Karpas-422 (cell line): ENCODE data around the gene RABL3. TPM values are rescaled to one million over a fixed set of nuclear protein-coding genes. Genes with fewer than 3 reads are reported as not detected.

Source experiments
- DNase-seq: peaks from one replicate; pipeline ENCODE4 v3.0.0-alpha.2; 2015
- H2AFZ ChIP-seq: fragments of 200-600 bp; sonication (generic); 2 replicates; pipeline ENCODE4 v1.6.1; 2014; ENCODE audit warnings: antibody characterized with exemption, low read length, mixed read lengths
- H3K27ac ChIP-seq: fragments of 200-600 bp; sonication (generic); 2 replicates; pipeline ENCODE4 v1.5.1; 2014; ENCODE audit warnings: mild to moderate bottlenecking, low read length, moderate library complexity
- H3K27me3 ChIP-seq: fragments of 200-600 bp; sonication (generic); 2 replicates; pipeline ENCODE4 v1.6.1; 2014; ENCODE audit warnings: low read length, mixed read lengths
- H3K36me3 ChIP-seq: fragments of 200-600 bp; sonication (generic); 2 replicates; pipeline ENCODE4 v1.6.1; 2014; ENCODE audit warnings: low read length, mixed read lengths; ENCODE audit not compliant: insufficient read depth
- H3K4me1 ChIP-seq: fragments of 200-600 bp; sonication (generic); 2 replicates; pipeline ENCODE4 v1.6.1; 2014; ENCODE audit warnings: mild to moderate bottlenecking, low read length, mixed read lengths
- H3K4me2 ChIP-seq: fragments of 200-600 bp; sonication (generic); 2 replicates; pipeline ENCODE4 v1.6.1; 2014; ENCODE audit warnings: low read length, low read depth, mild to moderate bottlenecking; ENCODE audit not compliant: poor library complexity, severe bottlenecking
- H3K4me3 ChIP-seq: fragments of 200-600 bp; sonication (generic); 2 replicates; pipeline ENCODE4 v1.5.1; 2014; ENCODE audit warnings: mild to moderate bottlenecking, antibody characterized with exemption, low read length, mixed read lengths
- H3K79me2 ChIP-seq: fragments of 200-600 bp; sonication (generic); 2 replicates; pipeline ENCODE4 v1.6.1; 2014; ENCODE audit warnings: mild to moderate bottlenecking, low read length, mixed read lengths
- H3K9ac ChIP-seq: fragments of 200-600 bp; sonication (generic); 2 replicates; pipeline ENCODE4 v1.6.0; 2014; ENCODE audit warnings: low read length
- H3K9me2 ChIP-seq: fragments of 200-600 bp; sonication (generic), shearing (Covaris generic); replicated peaks from 2 replicates; pipeline ENCODE4 v1.6.0; 2014; ENCODE audit warnings: mild to moderate bottlenecking, low read length, moderate library complexity; ENCODE audit not compliant: insufficient read depth
- H3K9me3 ChIP-seq: fragments of 300-700, 200-600 bp; sonication (generic); 2 replicates; pipeline ENCODE4 v1.6.1; 2014; ENCODE audit warnings: low read length, mixed read lengths
- H4K20me1 ChIP-seq: fragments of 200-600 bp; sonication (generic); 2 replicates; pipeline ENCODE4 v1.6.1; 2014; ENCODE audit warnings: mild to moderate bottlenecking, antibody characterized with exemption, low read length, low read depth; ENCODE audit not compliant: insufficient read depth
- total RNA-seq: library from RNA; depleted of rRNA; stranded (reverse); fragments of >200 nt; shearing (Covaris generic); gene quantifications from 2 replicates; pipeline ENCODE4 v1.2.3, GENCODE V29; 2014; ENCODE audit warnings: low replicate concordance

The RABL3 gene
- total RNA-seq, 1 experiment from 2014 or later: 15.2 TPM

GRCh38 chr3:120772081-120772480 is 29.8 kb upstream of the RABL3 start:
- peaks cover 29% of the 10 kb centered on the region; the same call in 1 of the 2 replicates for H3K36me3 ChIP-seq
- no peak overlapping the region for H3K4me3 ChIP-seq
- no peak overlapping the region for H3K27ac ChIP-seq
- H3K9me2 ChIP-seq: no peaks in the 10 kb centered on the region
- peaks cover 10% of the 10 kb centered on the region for H3K4me1 ChIP-seq
- no peak for DNase-seq
- H3K4me2 ChIP-seq: no peak overlapping the region
- no peaks in the 10 kb centered on the region for H3K27me3 ChIP-seq
- peaks cover 75% of the 10 kb centered on the region for H3K79me2 ChIP-seq
- H3K9ac ChIP-seq: no peak overlapping the region
- no peaks in the 10 kb centered on the region for H4K20me1 ChIP-seq
- no peaks in the 10 kb centered on the region for H3K9me3 ChIP-seq
- no peak overlapping the region for H2AFZ ChIP-seq

DNA sequence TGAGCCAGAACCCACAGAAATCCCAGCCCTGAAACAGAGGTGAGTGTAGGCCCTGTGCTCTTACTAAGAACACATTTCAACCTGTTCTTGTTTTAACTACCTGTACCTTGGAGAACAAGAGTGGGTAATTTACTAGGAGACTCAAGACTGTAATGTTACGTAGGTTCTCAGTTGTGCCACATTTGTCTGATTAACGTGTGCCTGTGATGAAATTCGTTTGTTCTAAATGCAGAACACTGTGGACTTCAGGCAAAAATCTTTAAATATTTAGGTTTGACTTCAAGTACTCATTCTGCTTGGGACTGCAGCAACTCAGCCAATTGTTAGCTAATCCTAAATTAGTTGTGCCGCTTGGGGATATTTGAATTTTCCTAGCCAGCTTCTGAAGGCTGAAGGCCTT is 28.6 kb upstream of the RABL3 start:
- H3K9me3 ChIP-seq: no peaks in the 10 kb centered on the region
- peaks cover 29% of the 10 kb centered on the region; the same call in 1 of the 2 replicates for H3K36me3 ChIP-seq
- no peak overlapping the region for H3K4me2 ChIP-seq
- H2AFZ ChIP-seq: no peak overlapping the region
- no peaks in the 10 kb centered on the region for H4K20me1 ChIP-seq
- H3K9ac ChIP-seq: no peak overlapping the region
- H3K9me2 ChIP-seq: no peaks in the 10 kb centered on the region
- H3K27me3 ChIP-seq: no peaks in the 10 kb centered on the region
- DNase-seq: no peak
- H3K79me2 ChIP-seq: peaks cover 86% of the 10 kb centered on the region
- H3K4me1 ChIP-seq: peaks cover 19% of the 10 kb centered on the region
- H3K27ac ChIP-seq: no peak overlapping the region
- H3K4me3 ChIP-seq: no peak overlapping the region

DNA sequence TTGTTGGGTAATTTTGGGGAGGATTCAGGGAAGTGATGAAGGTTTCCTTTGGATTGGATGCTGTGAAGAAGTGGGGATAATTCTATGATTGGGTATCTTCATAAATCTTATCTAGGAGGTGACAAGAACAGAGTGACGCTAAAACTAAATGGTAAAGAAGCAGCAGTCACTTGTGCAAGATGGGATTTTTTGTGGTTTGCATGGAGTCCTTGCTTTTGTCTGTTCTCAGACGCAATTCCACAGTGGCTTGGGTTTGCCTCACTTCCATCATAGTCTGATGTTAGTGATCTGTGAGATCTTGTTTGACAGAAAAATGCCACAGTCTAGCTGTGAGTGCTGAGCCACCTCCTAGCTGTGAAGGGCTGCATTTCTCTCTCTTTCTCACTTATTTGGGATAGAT is 27.1 kb upstream of the RABL3 start:
- no peaks in the 10 kb centered on the region for H4K20me1 ChIP-seq
- no peaks in the 10 kb centered on the region for H3K9me3 ChIP-seq
- H3K79me2 ChIP-seq: peaks cover 95% of the 10 kb centered on the region
- no peak overlapping the region for H3K27ac ChIP-seq
- H2AFZ ChIP-seq: no peak overlapping the region
- peaks cover 34% of the 10 kb centered on the region for H3K4me1 ChIP-seq
- peaks cover 29% of the 10 kb centered on the region; the same call in 1 of the 2 replicates for H3K36me3 ChIP-seq
- H3K27me3 ChIP-seq: no peaks in the 10 kb centered on the region
- no peak for DNase-seq
- no peak overlapping the region for H3K4me3 ChIP-seq
- no peak overlapping the region for H3K4me2 ChIP-seq
- no peak overlapping the region for H3K9ac ChIP-seq
- no peaks in the 10 kb centered on the region for H3K9me2 ChIP-seq

DNA sequence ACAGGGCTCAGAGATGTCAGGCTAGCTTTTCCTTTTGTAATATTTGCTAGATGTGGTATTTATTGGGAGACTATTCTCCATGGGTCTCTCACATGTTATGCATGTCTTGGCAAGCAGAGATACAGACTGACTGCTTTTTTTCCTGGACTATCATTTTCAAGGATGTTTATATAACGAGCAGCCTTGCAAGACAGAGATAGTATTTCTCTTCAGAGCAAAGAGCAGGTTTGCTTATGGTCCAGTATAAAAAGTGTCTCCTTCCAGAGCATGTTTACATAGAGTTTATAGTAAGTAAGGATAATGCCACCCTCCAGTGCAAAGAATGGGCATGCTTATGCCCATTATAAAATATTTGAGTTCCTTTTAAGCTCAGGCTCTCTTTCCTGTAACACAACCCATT is 24.8 kb upstream of the RABL3 start:
- H3K27ac ChIP-seq: no peak overlapping the region
- peaks cover 57% of the 10 kb centered on the region for H3K4me1 ChIP-seq
- H3K36me3 ChIP-seq: peaks cover 22% of the 10 kb centered on the region; the same call in 1 of the 2 replicates
- H2AFZ ChIP-seq: no peak overlapping the region
- H4K20me1 ChIP-seq: no peaks in the 10 kb centered on the region
- no peak overlapping the region for H3K4me2 ChIP-seq
- peaks cover 99% of the 10 kb centered on the region for H3K79me2 ChIP-seq
- no peak overlapping the region for H3K9ac ChIP-seq
- H3K4me3 ChIP-seq: no peak overlapping the region
- H3K9me3 ChIP-seq: no peaks in the 10 kb centered on the region
- DNase-seq: no peak
- H3K27me3 ChIP-seq: no peaks in the 10 kb centered on the region
- H3K9me2 ChIP-seq: no peaks in the 10 kb centered on the region

DNA sequence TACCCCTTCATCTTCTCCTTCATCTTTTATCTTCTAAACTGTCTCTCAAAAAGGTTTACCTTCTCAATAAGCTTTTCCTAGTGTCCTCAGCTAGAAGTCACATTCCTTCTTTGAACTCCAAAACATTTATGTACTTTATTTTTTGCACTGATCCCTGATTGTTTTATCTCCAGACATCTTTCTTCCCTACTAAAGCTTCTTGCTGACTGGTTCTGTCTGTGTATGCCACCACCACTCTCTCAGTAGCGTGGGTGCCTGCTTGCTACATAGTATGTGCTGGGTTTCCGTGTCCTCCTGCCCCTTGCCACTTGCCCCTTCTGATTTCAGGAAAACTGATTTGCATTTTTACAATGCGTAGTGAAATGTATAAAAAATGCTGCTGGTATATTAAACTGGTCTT is 24.3 kb upstream of the RABL3 start:
- peaks cover 98% of the 10 kb centered on the region for H3K79me2 ChIP-seq

DNA sequence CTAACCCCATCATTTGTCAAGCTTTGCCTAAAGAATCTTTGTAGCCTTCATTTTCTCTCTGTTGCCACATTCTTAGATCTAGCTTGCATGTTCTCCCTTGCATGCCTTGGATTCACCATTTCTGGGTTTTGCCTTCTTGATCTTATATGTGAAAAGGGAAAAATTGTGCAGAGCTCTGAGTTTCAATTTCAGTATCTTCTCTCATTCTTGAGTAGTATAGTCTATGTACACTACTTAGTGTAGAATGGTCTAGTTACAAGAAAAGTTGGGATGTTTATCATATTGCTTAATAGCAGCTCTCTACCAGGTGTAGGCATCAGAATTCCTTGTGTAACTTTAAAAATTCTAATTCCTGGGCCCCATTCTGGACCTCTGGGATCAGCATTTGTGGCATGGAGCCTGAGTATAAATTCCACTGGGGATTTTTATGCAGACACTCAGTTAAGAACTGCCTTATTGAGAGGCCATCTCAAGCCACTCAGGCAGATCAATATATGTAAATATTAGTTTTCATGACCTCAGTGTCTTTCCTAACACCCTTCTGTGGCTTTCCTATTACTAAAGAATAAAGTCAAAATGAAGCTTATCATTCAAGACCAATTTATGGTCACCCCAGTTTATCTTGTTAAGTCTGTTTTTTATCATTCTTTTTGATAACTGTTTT is 23.6 kb upstream of the RABL3 start:
- peaks cover 11% of the 10 kb centered on the region; the same call in 1 of the 2 replicates for H3K36me3 ChIP-seq
- no peak for DNase-seq
- H3K4me2 ChIP-seq: peak overlapping the region; percentile 25
- H3K9ac ChIP-seq: no peak overlapping the region
- no peak overlapping the region for H3K4me3 ChIP-seq
- peak overlapping the region; percentile 19; the same call in 1 of the 2 replicates for H3K27ac ChIP-seq
- no peaks in the 10 kb centered on the region for H4K20me1 ChIP-seq
- no peak overlapping the region for H2AFZ ChIP-seq
- peaks cover 51% of the 10 kb centered on the region for H3K4me1 ChIP-seq
- peaks cover 91% of the 10 kb centered on the region for H3K79me2 ChIP-seq
- H3K27me3 ChIP-seq: no peaks in the 10 kb centered on the region
- no peaks in the 10 kb centered on the region for H3K9me3 ChIP-seq
- no peaks in the 10 kb centered on the region for H3K9me2 ChIP-seq

More for the DNA sequence above, 24.3 kb upstream of the RABL3 start:
- no peaks in the 10 kb centered on the region for H4K20me1 ChIP-seq
- H3K36me3 ChIP-seq: peaks cover 17% of the 10 kb centered on the region; the same call in 1 of the 2 replicates
- H3K27ac ChIP-seq: peak overlapping the region; percentile 19; the same call in 1 of the 2 replicates
- H3K9ac ChIP-seq: no peak overlapping the region
- H3K9me3 ChIP-seq: no peaks in the 10 kb centered on the region
- H3K4me1 ChIP-seq: peaks cover 57% of the 10 kb centered on the region
- no peaks in the 10 kb centered on the region for H3K27me3 ChIP-seq
- no peaks in the 10 kb centered on the region for H3K9me2 ChIP-seq
- H3K4me3 ChIP-seq: no peak overlapping the region
- no peak overlapping the region for H3K4me2 ChIP-seq
- no peak for DNase-seq
- no peak overlapping the region for H2AFZ ChIP-seq

DNA sequence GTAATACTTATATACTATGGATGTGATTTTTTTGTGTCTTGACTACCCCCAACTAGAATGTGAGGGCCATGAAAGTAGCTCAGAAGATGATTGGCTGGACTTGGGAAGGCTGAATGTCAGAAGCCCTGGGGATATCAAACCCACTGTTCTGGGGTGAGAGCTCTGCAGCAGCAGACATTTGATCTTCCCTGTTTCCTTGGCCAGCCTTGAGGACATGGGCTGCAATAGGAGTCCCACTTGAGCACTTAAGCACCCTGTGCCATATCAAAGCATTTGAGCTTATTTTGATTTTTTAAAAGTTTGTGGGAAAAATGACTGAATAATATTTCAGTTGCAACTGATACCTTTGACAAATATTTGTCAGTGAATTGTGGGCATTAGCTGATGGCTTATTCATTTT is 21.9 kb upstream of the RABL3 start:
- H3K79me2 ChIP-seq: peaks cover 88% of the 10 kb centered on the region
- H3K36me3 ChIP-seq: 0 out of 2 replicates have a peak, but pooled peaks cover 5% of the 10 kb centered on the region
- no peaks in the 10 kb centered on the region for H3K27me3 ChIP-seq
- peak overlapping the region; percentile 33 for H3K4me2 ChIP-seq
- no peak for DNase-seq
- no peak overlapping the region for H2AFZ ChIP-seq
- H3K9ac ChIP-seq: no peak overlapping the region; the same call in 1 of the 2 replicates
- H3K4me3 ChIP-seq: no peak overlapping the region
- peak overlapping the region; percentile 40 for H3K27ac ChIP-seq
- no peaks in the 10 kb centered on the region for H3K9me2 ChIP-seq
- H3K4me1 ChIP-seq: peaks cover 51% of the 10 kb centered on the region
- H3K9me3 ChIP-seq: no peaks in the 10 kb centered on the region
- H4K20me1 ChIP-seq: no peaks in the 10 kb centered on the region

DNA sequence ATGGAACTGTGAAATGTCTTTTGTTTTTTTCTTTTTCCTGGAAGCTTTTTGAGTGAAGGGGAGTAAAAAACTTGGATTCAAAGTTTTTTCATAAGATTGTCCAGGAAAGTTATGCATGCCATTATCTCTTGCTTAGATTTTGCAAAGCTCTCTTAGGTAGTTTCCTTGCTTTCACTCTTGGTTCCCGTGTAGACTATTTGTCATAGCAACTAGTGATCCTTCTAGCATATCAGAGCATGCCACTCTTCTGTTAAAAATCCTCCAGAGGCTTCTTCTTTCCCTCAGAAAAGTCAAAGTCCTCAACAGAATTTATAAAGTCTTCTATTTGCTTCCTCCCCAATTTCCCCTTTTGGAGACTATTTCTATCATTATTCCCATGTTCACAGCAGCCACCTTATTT is 21.3 kb upstream of the RABL3 start:
- peak; percentile 61 for DNase-seq
- H4K20me1 ChIP-seq: no peaks in the 10 kb centered on the region
- peak overlapping the region; percentile 18; the same call in 1 of the 2 replicates for H3K9ac ChIP-seq
- peak overlapping the region; percentile 40 for H3K27ac ChIP-seq
- no peak overlapping the region for H2AFZ ChIP-seq
- H3K79me2 ChIP-seq: peaks cover 88% of the 10 kb centered on the region
- peak overlapping the region; percentile 33 for H3K4me2 ChIP-seq
- no peaks in the 10 kb centered on the region for H3K27me3 ChIP-seq
- H3K9me2 ChIP-seq: no peaks in the 10 kb centered on the region
- H3K4me1 ChIP-seq: peaks cover 51% of the 10 kb centered on the region
- 0 out of 2 replicates have a peak, but pooled peaks cover 5% of the 10 kb centered on the region for H3K36me3 ChIP-seq
- no peak overlapping the region for H3K4me3 ChIP-seq
- no peaks in the 10 kb centered on the region for H3K9me3 ChIP-seq
